ENCODE data around the gene CGB1.

DNA sequence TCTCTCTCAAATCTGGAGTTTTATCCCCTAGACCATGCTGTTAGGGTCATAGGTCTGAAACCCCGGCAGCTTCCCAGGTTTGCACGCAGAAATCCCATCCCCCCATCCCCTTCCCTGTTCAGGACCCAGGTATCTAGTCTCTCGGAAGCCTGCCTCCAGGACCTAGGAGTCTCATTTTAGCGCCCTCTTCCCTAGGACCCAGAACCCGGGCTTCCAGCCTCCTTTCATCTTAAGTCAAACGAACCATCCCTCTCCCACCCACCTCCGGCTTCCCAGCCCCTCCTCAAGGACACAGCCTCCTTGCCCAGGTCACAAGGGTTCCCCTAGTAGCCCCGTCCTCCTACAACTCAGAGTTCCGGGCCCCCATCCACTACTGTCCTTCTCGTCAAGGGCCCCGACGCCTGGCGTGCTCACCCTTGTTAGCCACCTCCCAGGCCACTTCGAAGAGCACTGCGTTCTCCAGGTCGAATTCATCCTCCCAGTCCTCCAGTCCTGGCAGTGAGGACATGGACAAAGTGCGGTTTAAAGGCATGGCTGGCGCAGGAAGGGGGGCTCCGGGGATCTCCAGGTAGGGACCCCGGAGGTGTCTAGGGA lies 44.0 kb downstream of the CGB1 start:
- TF ChIP-seq POLR2AphosphoS5 (IDR thresholded peaks at IDR 0.05; ENCODE audit: borderline replicate concordance, low read depth, low read length) (no peak), EZH2 (IDR thresholded peaks at IDR 0.05) (no peak), FOXP2 (optimal IDR thresholded peaks at IDR 0.05; ENCODE audit: control extremely low read depth, extremely low read length, insufficient read depth) (no peak)
